DLD1 (cell line): ENCODE results near the gene RGS12.

Source experiments
- in situ Hi-C: cut with HindIII; loops from 2 replicates; pipeline ENCODE4 v1.10.0; 2017; ENCODE audit warnings: low sequenced_read_pairs

RGS12 gene

DNA sequence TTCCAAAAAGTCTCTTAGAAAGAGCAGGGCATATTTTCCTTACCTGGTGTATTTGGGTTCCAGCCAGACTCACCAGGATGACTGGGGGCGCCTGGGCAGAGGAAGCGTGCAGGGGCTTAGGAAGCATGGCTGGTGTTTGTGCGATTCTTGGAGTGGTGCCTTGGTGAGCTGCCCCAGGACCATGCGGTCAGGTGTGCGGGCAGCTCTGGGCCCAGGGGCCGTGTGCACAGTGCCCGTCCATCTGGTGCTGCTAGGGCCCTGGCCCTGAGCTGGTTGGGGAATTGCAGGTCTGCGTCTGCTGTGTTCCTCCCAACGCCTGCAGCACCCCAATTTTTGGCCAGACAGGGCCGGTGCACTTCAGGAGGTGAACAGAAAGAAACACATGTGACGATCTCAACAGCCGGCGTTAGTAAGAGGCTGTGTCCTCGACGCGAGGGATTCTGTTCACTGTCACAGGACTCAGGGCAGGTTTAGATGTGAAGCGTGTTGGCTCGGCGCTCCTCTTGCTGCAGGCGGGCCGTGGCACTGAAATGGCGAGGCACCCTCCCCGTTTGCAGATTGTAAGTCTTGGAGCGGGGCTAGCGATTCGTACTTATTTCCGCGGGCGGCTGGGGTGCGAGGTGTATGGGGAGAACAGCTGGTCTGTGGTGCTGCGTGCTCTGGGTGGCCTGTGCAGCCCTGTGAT lies 15.2 kb downstream of the RGS12 start:
- in situ Hi-C loops = no loop called here

- in situ Hi-C loops = no loop called here
Measured at GRCh38 chr4:3308691-3309090, 15.9 kb downstream of the RGS12 start.

- in situ Hi-C loops = no loop called here
Measured at GRCh38 chr4:3310301-3311094, 17.7 kb downstream of the RGS12 start.

DNA sequence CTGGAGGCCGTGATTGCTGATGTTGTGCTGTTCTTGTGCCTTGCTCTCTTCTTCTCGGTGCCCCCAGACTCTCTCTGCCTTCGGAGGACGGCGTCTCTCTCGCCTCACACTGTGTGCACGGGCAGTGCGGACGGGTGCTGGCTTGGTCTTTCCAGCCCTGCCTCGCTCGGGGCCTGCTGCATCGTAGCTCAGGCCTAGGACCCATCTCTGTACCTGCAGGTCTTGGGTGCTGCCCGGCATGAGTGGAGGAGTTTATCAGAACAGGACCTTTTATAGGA lies 18.2 kb downstream of the RGS12 start:
- in situ Hi-C loops = no loop called here

DNA sequence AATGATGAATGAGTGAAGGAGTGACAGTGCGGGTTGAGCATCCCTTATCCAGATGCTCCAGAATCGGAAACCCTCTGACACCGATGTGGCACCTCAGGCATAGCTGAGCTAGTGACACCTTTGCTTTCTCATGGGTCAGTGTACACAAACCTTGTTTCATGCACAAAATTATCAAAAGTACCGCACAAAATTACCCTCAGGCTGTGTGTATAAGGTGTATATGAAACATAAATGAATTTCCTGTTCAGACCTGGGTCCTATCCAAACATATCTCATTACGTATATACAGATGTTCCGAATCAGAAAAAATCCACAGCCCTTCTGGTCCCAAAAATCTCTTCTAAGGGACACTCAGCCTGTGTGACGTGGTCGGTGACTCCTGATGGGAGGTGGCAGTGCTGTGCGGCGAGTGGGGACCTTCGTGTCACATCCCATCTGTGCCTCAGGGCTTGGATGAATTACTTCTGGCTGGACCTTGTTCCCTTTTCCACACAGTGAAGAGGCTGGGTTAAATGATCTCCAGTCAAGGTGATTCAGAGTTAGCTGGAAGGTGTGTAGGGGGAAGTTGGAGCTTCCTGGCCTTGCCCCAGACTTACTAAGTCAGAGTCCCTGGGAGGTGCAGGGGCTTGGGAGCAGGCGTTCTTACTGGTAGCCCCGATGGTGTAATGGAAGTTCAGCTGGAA lies 18.8 kb downstream of the RGS12 start:
- in situ Hi-C loops = no loop called here

DNA sequence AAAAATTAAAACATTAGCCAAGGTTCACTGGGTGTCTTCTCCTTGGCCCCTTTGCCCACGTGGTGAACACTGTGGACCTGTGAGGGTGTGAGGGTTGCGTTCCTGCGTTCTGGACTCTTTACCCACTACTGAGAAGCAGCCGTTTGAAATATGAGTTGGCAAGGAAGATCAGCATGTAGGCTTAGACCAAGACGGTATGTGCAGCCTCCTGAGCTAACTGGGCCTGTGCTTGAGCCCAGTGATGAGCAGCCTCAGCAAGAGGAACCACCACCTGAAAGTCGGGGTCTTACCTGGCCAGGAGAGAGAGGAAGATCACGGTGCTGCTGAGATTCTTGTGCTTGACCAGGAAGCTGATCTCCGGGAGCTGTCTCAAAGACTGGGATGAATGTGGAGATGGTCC lies 19.5 kb downstream of the RGS12 start:
- in situ Hi-C loops = no loop called here

DNA sequence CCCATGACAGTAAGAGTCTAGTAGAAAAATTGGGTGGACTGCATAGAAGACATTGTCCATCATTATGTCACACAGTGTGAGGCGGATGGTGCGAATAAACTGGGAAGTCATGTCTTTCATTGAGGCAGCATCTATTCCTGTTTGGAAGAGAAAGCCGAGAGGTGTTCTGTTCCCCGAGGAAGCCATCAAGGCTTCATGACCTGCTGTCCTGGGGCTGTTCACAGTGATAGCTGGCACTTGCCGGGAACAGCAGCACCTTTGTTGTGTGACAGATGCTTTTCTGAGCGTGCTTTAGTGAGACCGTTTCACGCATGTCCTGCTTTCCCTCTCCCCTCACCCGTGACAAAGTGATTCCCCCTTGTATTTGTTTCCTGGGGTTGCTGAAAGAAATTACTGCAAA lies 20.3 kb downstream of the RGS12 start:
- in situ Hi-C loops = no loop called here

DNA sequence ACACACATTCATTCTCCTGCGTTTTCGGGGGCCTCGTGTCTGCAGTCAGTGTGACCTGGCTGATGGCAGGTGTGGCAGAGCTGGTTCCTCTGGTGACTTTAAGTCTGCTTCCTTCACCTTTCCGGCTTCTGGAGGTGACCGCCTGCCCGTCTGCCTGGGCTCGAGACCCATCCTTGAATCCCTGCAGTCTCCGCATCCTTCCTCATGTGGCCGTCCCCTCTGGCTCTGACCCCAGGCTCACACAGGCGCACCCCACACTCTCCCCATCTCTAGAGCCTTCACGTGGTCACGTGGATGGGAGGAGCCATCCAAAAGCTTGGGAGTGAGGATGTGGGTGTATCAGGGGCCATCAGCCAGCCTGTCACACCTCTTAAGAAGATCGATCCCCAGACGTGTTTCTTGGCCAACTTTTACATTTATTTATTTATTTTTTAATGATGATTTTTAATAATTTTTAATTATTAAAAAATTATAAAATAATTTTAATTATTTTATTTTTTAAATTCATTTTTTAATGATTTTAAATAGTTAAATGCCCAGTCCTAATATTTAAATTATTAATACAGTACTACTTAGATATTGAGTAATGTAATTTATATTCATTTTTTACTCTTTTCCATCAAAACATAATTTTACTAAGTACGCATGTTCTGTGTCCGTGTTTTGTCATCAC lies 20.9 kb downstream of the RGS12 start:
- in situ Hi-C loops = no loop called here

- in situ Hi-C loops = no loop called here
Measured at GRCh38 chr4:3314706-3315260, 22.0 kb downstream of the RGS12 start.

DNA sequence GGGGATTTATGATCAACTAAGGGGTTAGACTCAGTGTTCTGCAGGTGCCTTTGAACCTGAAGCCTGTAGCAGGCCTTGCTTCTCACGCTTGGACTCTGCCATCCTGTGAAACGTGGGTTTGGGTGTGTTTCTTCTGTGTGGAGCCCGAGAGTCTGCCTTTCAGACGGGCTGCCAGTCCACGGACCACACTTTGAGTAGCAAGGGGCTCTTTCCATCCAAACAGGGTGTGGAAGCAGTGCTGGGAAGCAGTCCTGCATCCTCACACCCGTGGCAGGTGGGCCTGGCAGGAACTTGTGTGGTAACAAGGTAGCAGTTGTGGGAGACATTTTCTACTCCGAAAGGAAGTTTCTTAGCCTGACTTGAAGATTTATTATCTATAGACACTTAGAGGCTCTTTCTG lies 22.7 kb downstream of the RGS12 start:
- in situ Hi-C loops = no loop called here

- in situ Hi-C loops = no loop called here
Measured at GRCh38 chr4:3316146-3316545, 23.3 kb downstream of the RGS12 start.

- in situ Hi-C loops = no loop called here
Measured at GRCh38 chr4:3317011-3317655, 24.3 kb downstream of the RGS12 start.

GRCh38 chr4:3317656-3318211 lies 24.9 kb downstream of the RGS12 start:
- in situ Hi-C loops = no loop called here

- in situ Hi-C loops = no loop called here
Measured at GRCh38 chr4:3318561-3319021, 25.8 kb downstream of the RGS12 start.

- in situ Hi-C loops = no loop called here
Measured at GRCh38 chr4:3320361-3321023, 27.7 kb downstream of the RGS12 start.

DNA sequence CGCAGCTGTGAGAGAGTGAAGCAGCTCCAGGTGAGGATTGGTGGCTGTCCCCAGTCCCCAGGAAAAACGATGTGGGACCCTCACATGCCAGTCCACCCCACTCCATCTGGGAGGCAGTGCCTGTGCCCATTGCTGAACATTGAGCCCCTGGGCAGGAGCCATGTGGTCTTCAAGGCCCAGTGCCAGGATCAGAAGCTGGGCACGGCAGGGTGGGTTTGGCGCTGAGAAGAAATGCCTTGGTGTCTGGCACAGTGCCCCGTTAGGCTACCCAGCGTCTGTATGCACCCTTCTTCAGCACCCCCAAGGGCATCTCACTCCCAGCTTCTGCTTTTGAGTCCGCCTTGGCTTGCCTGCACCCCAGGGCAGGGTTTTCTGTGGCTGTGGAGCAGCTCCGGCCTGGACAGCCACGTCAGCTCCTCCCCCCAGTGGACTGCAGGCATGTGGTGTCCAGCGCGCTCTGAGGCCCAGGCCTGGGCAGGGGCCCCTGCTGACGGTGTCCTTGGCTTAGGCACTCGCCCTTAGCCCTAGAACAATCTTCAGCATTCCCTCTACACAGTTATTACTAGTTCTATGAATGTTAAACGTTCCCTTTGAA lies 28.6 kb downstream of the RGS12 start:
- in situ Hi-C loops = no loop called here

DNA sequence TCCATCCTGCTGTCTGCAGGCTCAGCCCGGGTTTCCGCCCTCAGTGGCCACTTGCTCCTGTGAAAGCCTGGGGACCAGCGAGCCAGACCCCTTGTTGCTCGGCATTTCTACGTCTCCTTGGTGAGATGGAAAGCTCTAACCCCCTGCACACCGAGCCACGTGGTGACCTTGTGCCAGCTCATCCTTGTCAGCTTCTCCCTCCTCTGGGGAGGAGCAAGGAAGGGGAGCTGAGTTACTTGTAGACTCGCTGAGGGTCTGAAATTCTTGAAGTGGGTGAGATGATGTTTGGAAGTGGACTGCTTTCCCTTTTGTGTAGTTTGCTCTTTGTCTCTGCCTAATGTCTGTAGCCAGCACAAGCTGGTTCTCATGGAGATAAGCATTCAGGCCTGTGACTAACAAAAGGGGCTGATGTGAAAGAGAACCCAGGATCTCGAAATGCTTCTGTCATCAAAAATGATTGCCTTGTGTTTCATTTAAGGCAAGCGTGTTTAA lies 29.3 kb downstream of the RGS12 start:
- in situ Hi-C loops = no loop called here

DNA sequence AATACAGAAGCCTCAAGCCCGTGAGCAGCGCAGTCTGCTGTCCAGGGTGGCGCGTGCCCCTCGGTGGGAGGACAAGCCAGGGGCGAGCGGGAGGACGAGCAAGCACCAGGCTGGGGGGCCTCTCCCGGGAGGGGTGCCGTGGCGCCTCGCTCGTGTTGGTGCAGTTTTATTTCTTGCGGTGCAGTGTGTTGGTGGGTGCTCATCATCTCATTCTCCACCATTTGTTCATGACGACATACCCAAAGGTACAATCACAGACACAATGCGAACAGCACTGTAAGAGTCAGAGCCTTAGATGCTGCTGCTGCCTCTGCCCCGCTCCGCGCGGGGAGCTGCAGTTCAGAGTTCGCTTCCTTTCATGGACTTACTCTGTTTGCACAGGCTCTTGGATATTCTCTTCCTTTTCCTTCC lies 30.3 kb downstream of the RGS12 start:
- in situ Hi-C loops = no loop called here

GRCh38 chr4:3324093-3324815 lies 31.4 kb downstream of the RGS12 start:
- in situ Hi-C loops = no loop called here
